T-cell (primary cell): ENCODE data around the gene SASS6. TPM values are rescaled to one million over a fixed set of nuclear protein-coding genes. Genes with fewer than 3 reads are reported as not detected.

Source experiments
- ATAC-seq, 4 experiments: fragments of 200-7000 bp in 3 of 4; fragments of 150-1000 bp in 1 of 4; cut with Tn5 transposase; replicated peaks in 1 of 4; 1 replicate in 3 of 4; 2 replicates in 1 of 4; pipeline ENCODE4 v1.10.0; 2021; ENCODE audit warnings: moderate library complexity in 3 of 4, mild to moderate bottlenecking in 2 of 4, moderate number of reproducible peaks in 1 of 4
- CTCF ChIA-PET, 2 donors: fragments of 300-600 bp; sonication (Branson Sonifier 250); formaldehyde crosslinking; loops; one replicate each; lab custom pipeline; 2022; ENCODE audit warnings: antibody characterized with exemption in 2 of 2; lab: Charles Lee
- POLR2A ChIA-PET, 2 donors: fragments of 300-600 bp; sonication (Branson Sonifier 250); formaldehyde crosslinking; loops; one replicate each; lab custom pipeline; 2022; ENCODE audit warnings: antibody characterized with exemption in 2 of 2; lab: Charles Lee
- DNase-seq, 35 experiments: peaks; one replicate each; pipeline versions ENCODE4 v3.0.0 to v3.0.0-alpha.2; 2013 to 2023
- H3K27ac ChIP-seq: one replicate; pipeline ENCODE4 v1.5.1; 2013; ENCODE audit warnings: low read length
- H3K27me3 ChIP-seq, 2 experiments: replicated peaks in 1 of 2; 1 replicate in 1 of 2; 2 replicates in 1 of 2; pipeline versions ENCODE4 v1.6.1 to v1.7.0; 2013; ENCODE audit warnings: low read length in 1 of 2, mixed read lengths in 1 of 2; ENCODE audit not compliant: control insufficient read depth in 2 of 2, insufficient read depth in 2 of 2; ENCODE audit errors: extremely low read depth in 1 of 2
- H3K36me3 ChIP-seq, 2 donors: 1 replicate in 1 of 2; 2 replicates in 1 of 2; pipeline versions ENCODE4 v1.6.1 to v1.7.0; 2013; ENCODE audit warnings: low read length in 1 of 2; ENCODE audit not compliant: control insufficient read depth in 2 of 2, insufficient read depth in 1 of 2; ENCODE audit errors: extremely low read depth in 1 of 2
- H3K4me1 ChIP-seq, 2 experiments: 1 replicate in 1 of 2; 2 replicates in 1 of 2; pipeline versions ENCODE4 v1.6.1 to v1.7.0; 2013; ENCODE audit warnings: low read length in 2 of 2, mixed read lengths in 1 of 2; ENCODE audit not compliant: insufficient read depth in 2 of 2, control insufficient read depth in 1 of 2; ENCODE audit errors: extremely low read depth in 1 of 2
- H3K4me3 ChIP-seq, 2 donors: 1 replicate in 1 of 2; 2 replicates in 1 of 2; pipeline versions ENCODE4 v1.5.1 to v1.7.0; 2013; ENCODE audit warnings: mild to moderate bottlenecking in 2 of 2, low read length in 1 of 2, moderate library complexity in 1 of 2; ENCODE audit not compliant: control insufficient read depth in 1 of 2; ENCODE audit errors: extremely low read depth in 1 of 2
- H3K9me3 ChIP-seq: 2 replicates; pipeline ENCODE4 v1.7.0; 2013
- H3K27ac Mint-ChIP-seq, 2 donors: one replicate each; pipeline ENCODE4 v1.8.0; 2020 to 2021; ENCODE audit warnings: mild to moderate bottlenecking in 2 of 2, mixed read lengths in 2 of 2
- H3K27me3 Mint-ChIP-seq, 2 donors: one replicate each; pipeline ENCODE4 v1.8.0; 2021 to 2022; ENCODE audit warnings: mixed read lengths in 2 of 2
- H3K36me3 Mint-ChIP-seq: one replicate; pipeline ENCODE4 v1.8.0; 2021; ENCODE audit warnings: mixed read lengths
- H3K4me1 Mint-ChIP-seq, 3 donors: one replicate each; pipeline ENCODE4 v1.8.0; 2020 to 2022; ENCODE audit warnings: mixed read lengths in 3 of 3, mild to moderate bottlenecking in 1 of 3
- H3K4me3 Mint-ChIP-seq, 3 donors: one replicate each; pipeline ENCODE4 v1.8.0; 2020 to 2022; ENCODE audit warnings: mild to moderate bottlenecking in 3 of 3, mixed read lengths in 3 of 3, moderate library complexity in 3 of 3
- H3K9me3 Mint-ChIP-seq, 3 donors: one replicate each; pipeline ENCODE4 v1.8.0; 2020 to 2022; ENCODE audit warnings: mixed read lengths in 3 of 3
- WGBS: methylation state at CpG from one replicate; pipeline ENCODE4 v1.1.5; 2013; ENCODE audit warnings: missing lambda C conversion rate; ENCODE audit not compliant: insufficient coverage; 5-methylcytosine and 5-hydroxymethylcytosine counted together
- total RNA-seq, 35 experiments: library from RNA in 6 of 35; stranded (reverse) in 6 of 35; fragments of 120-200 nt in 1 of 35; gene quantifications; one replicate each; pipeline versions ENCODE4 v1.2.1 to v1.2.4 and lab custom pipeline; 2013 to 2026

The SASS6 gene
- total RNA-seq, 5 donors from 2014 or later (not counting 1 experiment from before 2014, with no cell fraction given) = 2.8 to 6.6 (median 4.4) TPM

DNA sequence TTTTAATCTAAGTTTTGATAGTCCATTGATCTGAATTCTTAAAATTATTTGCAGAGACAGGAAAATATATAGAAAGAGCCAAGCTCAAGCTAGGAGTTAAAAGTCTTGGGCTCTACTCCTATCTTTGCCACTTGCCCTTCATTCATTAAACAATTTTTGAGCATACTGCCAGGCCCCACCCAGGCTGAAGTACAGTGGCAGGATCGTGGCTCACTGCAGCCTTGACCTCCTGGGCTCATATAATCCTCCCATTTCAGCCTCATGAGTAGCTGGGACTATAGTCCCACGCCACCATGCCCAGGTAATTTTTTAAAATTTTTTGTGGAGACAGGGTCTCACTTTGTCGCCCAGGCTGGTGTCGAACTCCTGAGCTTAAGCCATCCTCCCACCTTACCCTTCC, 8.5 kb upstream of the SASS6 start:
- H3K9me3 ChIP-seq = no peaks in the 10 kb centered on the region
- CTCF ChIA-PET = no interaction called here
- no peaks in the 10 kb centered on the region for H3K4me1 ChIP-seq
- Mint-ChIP-seq H3K4me3 (no peak overlapping the region), H3K9me3 (no peaks in the 10 kb centered on the region), H3K36me3 (peaks cover 57% of the 10 kb centered on the region), H3K27me3 (no peaks in the 10 kb centered on the region), H3K27ac (peak overlapping the region in 1 of 2 donors; percentile 45), H3K4me1 (peaks cover 6 to 16% (median 13%) of the 10 kb centered on the region in 3 donors)
- H3K4me3 ChIP-seq = no peak overlapping the region
- 100% methylated on average over 1 of the region's 4 CpGs for WGBS
- no peak for DNase-seq
- no peak for ATAC-seq
- no peaks in the 10 kb centered on the region for H3K27me3 ChIP-seq
- POLR2A ChIA-PET = interaction anchor here in 1 of 2 donors (0.6 kb wide), 1 partner anchor 18 kb away, joined by 3 read pairs; no protein-coding TSS in a partner anchor
- H3K36me3 ChIP-seq = peaks cover 0 to 91% of the 10 kb centered on the region in 2 donors
- H3K27ac ChIP-seq = no peak overlapping the region

DNA sequence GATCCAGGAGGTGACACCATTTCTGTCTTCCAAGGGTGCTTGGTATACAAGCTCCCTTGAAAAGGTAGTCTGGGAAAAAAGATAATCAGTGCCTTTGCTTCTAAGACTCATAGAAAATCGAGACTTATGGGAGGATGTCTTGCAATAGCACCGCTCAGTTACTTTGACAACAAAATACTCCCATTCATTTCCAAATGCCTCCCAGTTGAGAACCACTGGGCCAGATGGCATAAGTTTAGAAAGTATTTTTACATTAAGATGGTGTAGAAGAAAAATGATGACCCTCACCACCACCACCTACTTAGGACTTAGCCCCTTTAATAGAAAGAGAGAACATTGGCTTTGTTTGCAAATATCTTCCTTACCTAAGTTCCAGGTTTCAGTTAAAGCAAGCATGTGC, 4.9 kb upstream of the SASS6 start:
- DNase-seq (no peak), ATAC-seq (no peak)
- ChIA-PET CTCF (no interaction called here), POLR2A (no interaction called here)
- Histone ChIP-seq H3K4me1 (peaks cover 6 to 9% of the 10 kb centered on the region in 2 experiments), H3K36me3 (peaks cover 0 to 57% of the 10 kb centered on the region in 2 donors), H3K27me3 (no peaks in the 10 kb centered on the region), H3K4me3 (no peak overlapping the region), H3K9me3 (no peaks in the 10 kb centered on the region), H3K27ac (no peak overlapping the region)
- no peak overlapping the region for H3K27ac Mint-ChIP-seq
- H3K4me3 Mint-ChIP-seq = no peak overlapping the region
- H3K9me3 Mint-ChIP-seq = no peaks in the 10 kb centered on the region
- H3K27me3 Mint-ChIP-seq = no peaks in the 10 kb centered on the region
- peaks cover 26 to 40% (median 34%) of the 10 kb centered on the region in 3 donors for H3K4me1 Mint-ChIP-seq
- no CpG with 5 or more reads among the region's 2 CpGs for WGBS
- peaks cover 34% of the 10 kb centered on the region for H3K36me3 Mint-ChIP-seq

DNA sequence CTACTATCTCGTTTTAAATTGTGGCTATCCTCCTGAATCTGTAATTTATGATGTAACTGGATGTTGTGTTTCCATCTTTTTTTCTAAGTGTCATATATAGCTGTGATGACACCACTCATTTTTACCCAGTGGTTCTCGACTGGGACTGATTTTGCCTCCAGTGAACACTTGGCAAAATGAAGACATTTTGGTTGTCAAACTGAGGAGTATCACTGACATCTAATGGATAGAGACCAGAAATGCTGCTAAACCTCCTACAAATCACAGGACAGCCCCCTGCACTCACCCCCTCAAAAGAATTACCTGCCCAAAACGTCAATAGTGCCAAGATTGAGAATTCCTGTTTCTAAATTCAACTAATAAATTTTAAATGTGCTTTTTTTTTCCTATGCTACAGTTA, 2.1 kb upstream of the SASS6 start:
- H3K27ac Mint-ChIP-seq = peak overlapping the region in 1 of 2 donors; percentile 68
- CTCF ChIA-PET = interaction anchor here in 1 of 2 donors (0.6 to 0.7 kb wide), 2 partner anchors 74 to 94 kb away, joined by 3 read pairs; no protein-coding TSS in a partner anchor
- WGBS = no CpG with 5 or more reads among the region's 3 CpGs
- peaks cover 0 to 30% of the 10 kb centered on the region in 2 donors for H3K36me3 ChIP-seq
- peaks cover 28 to 46% (median 45%) of the 10 kb centered on the region in 3 donors for H3K4me1 Mint-ChIP-seq
- H3K9me3 Mint-ChIP-seq = no peaks in the 10 kb centered on the region
- no peak overlapping the region for H3K4me3 ChIP-seq
- H3K27ac ChIP-seq = no peak overlapping the region
- H3K4me1 ChIP-seq = peaks cover 12 to 15% of the 10 kb centered on the region in 2 experiments
- POLR2A ChIA-PET = interaction anchor here in 1 of 2 donors (0.7 kb wide), 1 partner anchor 326 kb away, joined by 3 read pairs; no protein-coding TSS in a partner anchor
- no peaks in the 10 kb centered on the region for H3K27me3 ChIP-seq
- peak overlapping the region; percentile 34 to 96 (median 44) for H3K4me3 Mint-ChIP-seq
- H3K27me3 Mint-ChIP-seq = no peaks in the 10 kb centered on the region
- DNase-seq = peak in 1 of 35 experiments; percentile 5
- peaks cover 14% of the 10 kb centered on the region for H3K36me3 Mint-ChIP-seq
- no peak for ATAC-seq
- H3K9me3 ChIP-seq = no peaks in the 10 kb centered on the region

DNA sequence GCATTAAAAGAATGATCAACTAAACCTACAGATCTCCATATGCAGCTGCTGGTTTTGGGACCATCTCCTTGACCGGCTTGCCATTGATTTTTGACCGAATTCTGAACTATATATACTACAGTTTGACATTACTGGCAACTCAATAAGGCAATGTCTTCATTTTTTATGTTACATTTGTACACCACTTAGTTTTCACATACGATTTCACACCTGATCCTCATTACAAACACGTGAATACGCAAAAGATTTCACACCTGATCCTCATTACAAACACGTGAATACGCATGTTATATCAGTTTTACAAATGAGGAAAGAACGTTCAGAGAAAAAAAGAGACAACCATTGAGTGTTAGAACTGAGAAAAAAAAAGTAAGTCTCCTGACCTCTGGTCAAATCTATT, 1.1 kb downstream of the SASS6 start:
- no peak overlapping the region for H3K4me3 ChIP-seq
- no peak for DNase-seq
- no peak overlapping the region for H3K27ac Mint-ChIP-seq

DNA sequence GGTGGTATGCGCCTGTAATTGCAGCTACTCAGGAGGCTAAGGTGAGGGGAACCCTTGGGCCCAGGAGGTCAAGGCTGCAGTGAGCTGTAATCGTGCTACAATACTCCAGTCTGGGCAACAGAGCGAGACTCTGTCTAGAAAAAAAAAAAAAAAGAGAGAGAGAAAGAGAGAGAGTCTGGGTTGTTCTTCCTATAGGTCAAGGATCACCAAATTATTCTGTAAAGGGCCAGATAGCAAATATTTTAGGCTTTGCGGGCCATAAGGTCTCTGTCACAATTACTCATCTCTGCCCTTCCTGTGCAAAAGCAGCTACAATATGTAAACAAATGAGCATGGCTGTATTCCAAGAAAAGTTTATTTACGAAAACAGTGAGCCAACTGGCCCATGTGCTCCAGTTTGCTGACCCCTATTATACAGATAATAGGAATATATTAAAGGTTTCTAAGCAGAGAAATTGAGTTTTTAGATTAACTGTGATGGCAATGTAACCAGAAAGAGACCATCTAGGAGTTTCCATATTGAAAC, 2.1 kb downstream of the SASS6 start:
- no peaks in the 10 kb centered on the region for H3K27me3 Mint-ChIP-seq
- no peak overlapping the region for H3K4me3 Mint-ChIP-seq
- no peaks in the 10 kb centered on the region for H3K9me3 ChIP-seq
- DNase-seq (no peak), ATAC-seq (no peak)
- H3K36me3 ChIP-seq = no peaks in the 10 kb centered on the region
- CTCF ChIA-PET = interaction anchor here in 1 of 2 donors (0.8 kb wide), 1 partner anchor 301 kb away, joined by 3 read pairs; no protein-coding TSS in a partner anchor
- peaks cover 12 to 15% of the 10 kb centered on the region in 2 experiments for H3K4me1 ChIP-seq
- H3K36me3 Mint-ChIP-seq = peaks cover 4% of the 10 kb centered on the region
- WGBS = 100% methylated on average over 1 of the region's 5 CpGs
- no peak overlapping the region for H3K27ac ChIP-seq
- no peak overlapping the region for H3K4me3 ChIP-seq
- POLR2A ChIA-PET = interaction anchor here in 1 of 2 donors (0.6 to 0.9 kb wide), 3 partner anchors 83 to 1206 kb away, joined by 3 to 6 read pairs (median 3); no protein-coding TSS in a partner anchor
- H3K4me1 Mint-ChIP-seq = peaks cover 30 to 40% (median 38%) of the 10 kb centered on the region in 3 donors
- H3K27ac Mint-ChIP-seq = no peak overlapping the region
- H3K27me3 ChIP-seq = no peaks in the 10 kb centered on the region
- H3K9me3 Mint-ChIP-seq = no peaks in the 10 kb centered on the region

More for the DNA sequence above, 1.1 kb downstream of the SASS6 start:
- no peaks in the 10 kb centered on the region for H3K27me3 Mint-ChIP-seq
- H3K27ac ChIP-seq = no peak overlapping the region
- H3K4me1 ChIP-seq = peaks cover 12 to 15% of the 10 kb centered on the region in 2 experiments
- H3K27me3 ChIP-seq = no peaks in the 10 kb centered on the region
- ATAC-seq = no peak
- H3K4me1 Mint-ChIP-seq = peaks cover 30 to 43% (median 42%) of the 10 kb centered on the region in 3 donors
- CTCF ChIA-PET = no interaction called here
- peak overlapping the region; percentile 96 to 99 (median 99) for H3K4me3 Mint-ChIP-seq
- POLR2A ChIA-PET = interaction anchor here in 1 of 2 donors (0.7 kb wide), 1 partner anchor 84 kb away, joined by 6 read pairs; no protein-coding TSS in a partner anchor
- no peaks in the 10 kb centered on the region for H3K36me3 ChIP-seq
- no peaks in the 10 kb centered on the region for H3K36me3 Mint-ChIP-seq
- 90% methylated on average over 3 of the region's 8 CpGs for WGBS
- no peaks in the 10 kb centered on the region for H3K9me3 ChIP-seq
- H3K9me3 Mint-ChIP-seq = no peaks in the 10 kb centered on the region

DNA sequence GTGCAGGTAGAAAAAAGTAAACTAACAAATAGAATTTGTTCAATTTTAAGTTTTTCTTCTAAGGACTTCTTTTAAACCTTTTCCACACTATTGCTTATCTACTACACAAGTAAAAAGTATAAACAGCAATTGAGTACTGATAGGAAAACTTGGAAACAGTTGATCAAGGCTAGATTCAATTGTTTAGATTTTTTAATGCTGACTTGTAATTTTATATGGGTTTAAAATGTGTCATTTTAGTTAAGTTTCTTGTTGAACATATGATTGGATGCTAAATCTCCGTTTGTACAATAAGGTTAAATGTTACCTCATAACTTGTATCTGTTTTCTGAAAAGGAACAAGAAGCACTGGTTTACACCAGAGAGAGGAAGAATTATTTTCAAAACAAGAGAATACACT, 5.5 kb downstream of the SASS6 start:
- no peaks in the 10 kb centered on the region for H3K27me3 ChIP-seq
- Mint-ChIP-seq H3K27me3 (no peaks in the 10 kb centered on the region), H3K9me3 (no peaks in the 10 kb centered on the region), H3K36me3 (peaks cover 15% of the 10 kb centered on the region), H3K4me1 (peaks cover 9 to 15% (median 9%) of the 10 kb centered on the region in 3 donors), H3K27ac (no peak overlapping the region), H3K4me3 (no peak overlapping the region)
- H3K4me3 ChIP-seq = no peak overlapping the region
- peaks cover 2 to 6% of the 10 kb centered on the region in 2 experiments for H3K4me1 ChIP-seq
- no peaks in the 10 kb centered on the region for H3K9me3 ChIP-seq
- ATAC-seq (no peak), DNase-seq (no peak)
- no peak overlapping the region for H3K27ac ChIP-seq
- ChIA-PET POLR2A (interaction anchor here in 1 of 2 donors (0.6 kb wide), 1 partner anchor 385 kb away, joined by 4 read pairs; no protein-coding TSS in a partner anchor), CTCF (no interaction called here)
- H3K36me3 ChIP-seq = peaks cover 0 to 4% of the 10 kb centered on the region in 2 donors
- no CpG with 5 or more reads among the region's 1 CpG for WGBS
